ENCODE data around the gene TPH1.

TPH1 gene

GRCh38 chr11:18078909-18079308, 32.8 kb upstream of the TPH1 start:
- no peak for TF ChIP-seq CTCF (conservative IDR thresholded peaks at IDR 0.05; ENCODE audit: low read depth, low read length)
- no peak overlapping the region for H3K4me3 ChIP-seq (ENCODE audit: low read depth, low read length)
- no peak for DNase-seq (ENCODE audit: low read depth)

GRCh38 chr11:18075444-18075843, 29.4 kb upstream of the TPH1 start:
- H3K4me3 ChIP-seq (ENCODE audit: low read depth, low read length) = no peak overlapping the region
- TF ChIP-seq CTCF (conservative IDR thresholded peaks at IDR 0.05; ENCODE audit: low read depth, low read length) = no peak
- DNase-seq (ENCODE audit: low read depth) = no peak

GRCh38 chr11:18071098-18071705, 25.1 kb upstream of the TPH1 start:
- no peak overlapping the region for H3K4me3 ChIP-seq (ENCODE audit: low read depth, low read length)
- no peak for TF ChIP-seq CTCF (conservative IDR thresholded peaks at IDR 0.05; ENCODE audit: low read depth, low read length)
- no peak for DNase-seq (ENCODE audit: low read depth)

- no peak overlapping the region for H3K4me3 ChIP-seq (ENCODE audit: low read depth, low read length)
- no peak for DNase-seq (ENCODE audit: low read depth)
- no peak for TF ChIP-seq CTCF (conservative IDR thresholded peaks at IDR 0.05; ENCODE audit: low read depth, low read length)
These were observed 21.3 kb upstream of the TPH1 start for GRCh38 chr11:18067372-18067771.

- no peak for TF ChIP-seq CTCF (conservative IDR thresholded peaks at IDR 0.05; ENCODE audit: low read depth, low read length)
- DNase-seq (ENCODE audit: low read depth) = peak; percentile 35
- no peak overlapping the region for H3K4me3 ChIP-seq (ENCODE audit: low read depth, low read length)
These were observed 20.6 kb upstream of the TPH1 start for GRCh38 chr11:18066626-18067025.

- TF ChIP-seq CTCF (conservative IDR thresholded peaks at IDR 0.05; ENCODE audit: low read depth, low read length) = no peak
These were observed 19.5 kb upstream of the TPH1 start for GRCh38 chr11:18065572-18065971.

GRCh38 chr11:18064450-18065054, 18.5 kb upstream of the TPH1 start:
- H3K4me3 ChIP-seq (ENCODE audit: low read depth, low read length) = no peak overlapping the region
- DNase-seq (ENCODE audit: low read depth) = no peak

More at GRCh38 chr11:18065572-18065971, 19.5 kb upstream of the TPH1 start:
- H3K4me3 ChIP-seq (ENCODE audit: low read depth, low read length) = no peak overlapping the region
- DNase-seq (ENCODE audit: low read depth) = no peak

More at GRCh38 chr11:18064450-18065054, 18.5 kb upstream of the TPH1 start:
- no peak for TF ChIP-seq CTCF (conservative IDR thresholded peaks at IDR 0.05; ENCODE audit: low read depth, low read length)

Measured in choroid plexus epithelial cell (primary cell).